Measurements from ENCODE around the gene ADAMTS2.

The ADAMTS2 gene

GRCh38 chr5:179065703-179066102 is 279.6 kb downstream of the ADAMTS2 start:
- no peak for DNase-seq

- DNase-seq: no peak
Measured at GRCh38 chr5:179061025-179061424, 284.2 kb downstream of the ADAMTS2 start.
